ENCODE measurements around the gene UBXN10.

The UBXN10 gene, protein sequence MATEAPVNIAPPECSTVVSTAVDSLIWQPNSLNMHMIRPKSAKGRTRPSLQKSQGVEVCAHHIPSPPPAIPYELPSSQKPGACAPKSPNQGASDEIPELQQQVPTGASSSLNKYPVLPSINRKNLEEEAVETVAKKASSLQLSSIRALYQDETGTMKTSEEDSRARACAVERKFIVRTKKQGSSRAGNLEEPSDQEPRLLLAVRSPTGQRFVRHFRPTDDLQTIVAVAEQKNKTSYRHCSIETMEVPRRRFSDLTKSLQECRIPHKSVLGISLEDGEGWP

DNA sequence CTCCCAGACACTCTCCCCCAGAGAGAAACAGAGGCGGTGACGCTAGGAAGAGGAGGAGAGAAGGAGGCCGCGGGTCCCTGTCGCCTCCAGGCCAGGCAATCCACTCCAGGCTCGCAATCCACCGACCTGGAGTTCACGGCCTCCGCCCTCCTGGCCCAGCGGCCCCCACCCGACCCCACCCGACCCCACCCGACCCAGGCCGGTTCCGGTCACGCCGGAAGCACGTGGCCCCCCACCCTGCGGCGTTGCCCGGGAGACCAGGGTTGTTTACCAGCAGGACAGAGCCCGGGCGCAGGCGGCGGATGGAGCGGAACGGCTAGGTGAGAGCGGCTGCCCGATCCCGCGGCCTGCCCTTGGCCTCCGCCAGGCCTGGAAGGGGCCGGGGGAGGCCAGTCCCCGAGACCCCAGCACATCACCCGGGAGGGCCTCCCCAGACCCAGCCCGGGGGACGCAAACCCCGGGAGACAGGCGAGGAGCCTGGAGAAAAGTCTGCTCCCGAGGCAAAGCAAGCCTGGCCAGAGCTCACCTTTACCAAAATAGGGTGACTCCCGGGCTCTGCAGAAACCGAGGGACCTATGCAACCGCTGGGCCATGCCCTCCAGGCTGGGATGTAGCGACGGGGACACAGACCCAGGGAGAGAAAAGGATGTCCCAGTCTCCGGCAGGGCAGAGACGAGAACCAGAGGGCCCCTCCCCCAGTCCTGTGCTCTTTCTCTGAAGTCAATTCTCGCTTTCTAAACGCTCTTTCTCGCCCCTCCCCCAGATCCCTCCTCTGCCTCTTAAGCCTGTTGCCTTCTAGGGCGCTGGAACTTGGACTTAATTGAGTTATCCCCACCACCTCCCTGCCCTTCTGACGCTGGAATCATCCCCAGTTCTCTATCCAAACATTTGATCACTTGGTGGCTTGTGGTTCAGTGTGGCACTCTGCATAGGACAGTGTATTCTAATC is at the start of gene UBXN10, which contains the start of gene PLA2G2C:
Gene UBXN10, plus strand, starts transcription at position 263 of the 949 bp plus-strand sequence. CDS start 4,466 bp downstream, outside the sequence.
Gene PLA2G2C, minus strand, starts transcription at position 685 of the 949 bp plus-strand sequence. CDS start 9,155 bp downstream, outside the sequence.
- no peak for DNase-seq (ENCODE audit: low read depth)

DNA sequence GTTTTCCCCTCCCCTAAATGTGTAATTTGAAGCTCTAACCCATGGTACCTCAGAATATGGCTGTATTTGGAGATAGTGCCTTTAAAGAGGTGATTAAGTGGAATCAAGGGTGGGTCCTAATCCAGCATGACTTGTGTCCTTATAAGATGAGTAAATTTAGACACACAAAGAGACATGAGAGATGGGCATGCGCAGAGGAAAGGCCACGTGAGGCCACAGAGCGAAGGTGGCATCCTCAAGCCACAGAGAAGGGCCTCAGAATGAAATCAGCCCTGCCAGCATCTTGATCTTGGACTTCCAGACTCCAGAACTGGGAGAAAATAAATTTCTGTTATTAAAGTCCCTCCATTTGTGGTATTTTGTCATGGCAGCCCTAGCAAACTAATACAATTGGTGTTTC is 49.6 kb upstream of the UBXN10 start:
- no peak for DNase-seq (ENCODE audit: low read depth)

DNA sequence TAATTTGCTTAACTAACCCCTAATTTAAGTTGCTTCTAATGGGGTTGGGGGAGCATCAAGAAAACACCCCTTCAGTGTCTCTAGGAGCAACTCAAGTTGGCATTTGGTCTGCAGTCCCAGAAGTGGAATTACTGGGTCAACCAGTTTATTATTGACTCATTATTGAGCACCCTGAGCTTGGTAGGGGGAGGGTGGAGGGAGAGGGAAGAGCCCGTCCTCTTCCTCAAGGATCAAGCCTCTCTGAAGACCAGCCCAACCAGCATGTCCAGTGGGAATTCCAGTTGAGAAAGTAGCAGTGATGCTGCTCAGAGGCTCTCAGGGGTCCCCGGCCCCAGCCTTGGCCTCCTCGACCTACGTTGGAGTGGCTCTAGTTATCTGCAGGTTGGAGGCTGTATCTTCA is 48.8 kb upstream of the UBXN10 start:
- no peak for DNase-seq (ENCODE audit: low read depth)

DNA sequence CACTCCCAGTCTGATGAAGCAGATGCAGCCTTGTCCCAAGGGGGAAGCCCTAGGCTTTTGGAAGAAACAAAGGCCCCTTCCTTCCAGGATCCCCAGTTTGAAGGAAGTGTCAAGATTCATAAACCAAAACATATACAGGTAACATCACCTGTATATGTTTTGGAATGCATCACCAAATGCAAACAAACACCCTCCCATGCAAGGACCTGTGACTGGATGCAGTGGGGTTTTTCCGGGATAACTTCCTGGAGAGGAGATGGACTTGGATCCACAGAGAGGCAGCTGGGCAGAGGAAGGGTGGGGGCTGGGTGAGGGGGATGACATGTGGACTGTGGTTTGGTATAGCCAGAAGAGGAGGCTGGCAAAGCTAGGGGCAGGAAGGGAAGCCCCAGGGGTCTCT is 48.3 kb upstream of the UBXN10 start:
- DNase-seq (ENCODE audit: low read depth) = no peak

DNA sequence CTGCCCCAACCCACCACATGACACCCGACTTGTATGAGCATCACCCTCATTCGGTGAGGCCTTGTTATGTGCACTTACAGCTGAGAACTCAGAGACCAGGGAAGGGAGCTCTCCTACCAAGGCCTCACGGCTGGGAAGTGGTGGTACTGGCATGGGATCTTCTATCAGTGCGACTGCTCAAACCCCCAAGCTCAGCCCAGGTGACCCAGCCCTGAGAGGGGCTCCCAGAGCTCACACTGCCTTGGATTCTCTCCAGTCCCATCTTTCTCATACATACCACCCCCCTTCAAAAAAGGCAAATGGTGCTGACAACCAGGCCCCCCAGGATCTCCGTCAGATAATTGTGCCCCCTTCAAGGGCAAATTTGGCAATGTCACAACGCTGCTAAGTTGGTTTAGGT is 47.5 kb upstream of the UBXN10 start:
- DNase-seq (ENCODE audit: low read depth) = no peak

DNA sequence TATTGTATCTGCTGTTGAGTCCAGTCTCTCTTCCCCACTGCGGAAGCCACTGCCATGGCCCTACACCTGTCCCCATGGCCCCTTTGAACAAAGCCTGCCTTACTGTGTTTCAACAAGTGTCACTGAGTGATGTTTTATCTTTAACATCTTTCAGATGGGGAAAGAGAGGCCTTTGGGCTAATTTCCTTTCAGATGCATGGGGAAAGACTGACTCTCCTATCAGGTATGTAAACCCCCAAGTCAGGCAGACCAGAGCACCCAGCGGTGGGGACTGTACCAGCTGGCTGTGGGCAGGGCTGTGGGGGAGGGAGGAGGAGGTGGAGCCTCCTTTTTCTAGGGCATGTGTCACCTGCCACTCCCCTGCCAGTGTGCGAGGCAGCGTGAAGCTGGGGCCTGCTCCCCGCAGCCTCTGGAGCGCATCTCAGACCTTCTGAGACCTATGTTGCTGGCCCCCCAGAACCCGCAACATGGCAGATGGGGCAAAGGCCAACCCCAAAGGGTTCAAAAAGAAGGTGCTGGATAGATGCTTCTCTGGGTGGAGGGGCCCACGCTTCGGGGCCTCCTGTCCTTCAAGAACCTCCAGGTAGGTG is 46.8 kb upstream of the UBXN10 start, which contains the start of gene PLA2G2F:
Gene PLA2G2F, plus strand, starts transcription at position 363 of the 590 bp plus-strand sequence. Its CDS starts 105 bp downstream, at position 468.
- no peak for DNase-seq (ENCODE audit: low read depth)

DNA sequence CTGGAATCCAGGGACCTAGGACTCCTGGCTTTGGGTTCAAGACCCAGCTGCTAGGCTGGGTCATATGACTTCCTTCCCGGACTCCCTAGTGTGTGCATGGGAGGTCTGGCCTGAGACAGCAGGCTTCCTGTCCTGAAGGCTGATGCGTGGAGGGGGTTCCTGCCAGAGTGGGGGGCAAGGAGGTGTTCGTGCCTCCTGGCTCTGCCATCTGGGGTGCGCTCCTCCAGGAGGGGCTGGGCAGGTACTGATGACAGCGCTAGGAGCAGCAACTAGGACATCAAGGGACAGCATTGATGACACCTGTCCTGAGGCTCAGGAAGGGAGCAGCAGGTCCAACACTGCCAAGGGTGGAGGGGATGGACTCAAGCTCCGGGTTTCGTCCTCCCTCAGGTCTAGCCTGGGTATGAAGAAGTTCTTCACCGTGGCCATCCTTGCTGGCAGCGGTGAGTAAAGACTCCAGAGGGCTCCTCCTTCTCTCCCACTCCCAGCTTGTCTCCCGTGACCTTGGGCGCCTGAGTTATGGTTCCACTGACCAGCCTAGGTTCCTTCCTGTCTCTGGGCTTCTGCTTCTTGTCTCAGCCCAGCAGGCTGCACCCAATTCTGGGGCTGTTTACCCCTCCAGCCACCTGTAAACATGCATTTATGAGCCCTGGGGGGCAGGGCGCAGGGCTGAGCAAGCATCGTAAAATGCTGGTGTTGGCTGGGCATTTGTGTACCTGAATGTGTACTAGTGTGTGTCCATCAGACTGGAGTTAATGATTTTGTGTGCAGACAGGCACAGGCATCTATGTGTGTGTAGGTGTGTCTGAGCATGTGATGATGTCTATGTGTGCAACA is 45.9 kb upstream of the UBXN10 start:
- no peak for DNase-seq (ENCODE audit: low read depth)

DNA sequence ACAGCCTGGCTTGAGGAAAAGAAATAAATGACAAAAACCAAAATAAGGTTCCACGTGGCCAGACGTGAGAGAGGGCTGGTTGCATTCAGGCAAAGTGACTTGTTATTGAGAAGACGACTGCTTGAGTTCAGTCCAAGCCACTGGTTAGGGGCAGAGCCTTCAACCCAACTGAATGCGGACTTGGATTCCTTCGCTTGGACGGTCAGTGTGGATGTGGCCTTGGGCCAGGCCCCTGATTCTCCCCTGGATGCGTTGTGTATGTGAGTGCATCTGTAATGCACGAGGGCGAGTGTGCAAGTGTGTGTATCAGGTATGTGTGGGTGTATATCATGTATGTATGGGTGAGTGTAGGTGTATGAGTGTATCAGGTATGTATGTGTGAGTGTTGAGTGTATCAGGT is 44.9 kb upstream of the UBXN10 start:
- no peak for DNase-seq (ENCODE audit: low read depth)

DNA sequence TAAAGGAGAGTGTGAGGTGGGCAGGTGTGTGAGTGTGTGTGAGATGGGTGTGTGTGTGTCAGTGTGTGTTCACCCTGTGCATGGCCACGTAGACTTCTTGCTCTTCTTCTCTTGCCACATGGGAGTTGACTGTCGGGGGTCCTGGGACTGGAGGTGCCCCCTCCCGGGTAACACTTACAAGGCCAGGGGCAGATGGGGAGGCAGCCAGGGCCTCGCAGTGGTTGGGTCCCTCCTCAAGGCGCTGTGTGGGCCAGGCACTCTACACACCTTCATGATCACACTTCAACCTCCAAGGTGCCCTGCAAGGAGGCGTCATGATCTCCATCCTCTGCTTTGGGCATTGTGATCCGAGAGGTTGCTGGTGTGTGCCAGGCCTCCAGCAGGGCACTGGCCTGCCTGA is 44.4 kb upstream of the UBXN10 start:
- DNase-seq (ENCODE audit: low read depth) = no peak

DNA sequence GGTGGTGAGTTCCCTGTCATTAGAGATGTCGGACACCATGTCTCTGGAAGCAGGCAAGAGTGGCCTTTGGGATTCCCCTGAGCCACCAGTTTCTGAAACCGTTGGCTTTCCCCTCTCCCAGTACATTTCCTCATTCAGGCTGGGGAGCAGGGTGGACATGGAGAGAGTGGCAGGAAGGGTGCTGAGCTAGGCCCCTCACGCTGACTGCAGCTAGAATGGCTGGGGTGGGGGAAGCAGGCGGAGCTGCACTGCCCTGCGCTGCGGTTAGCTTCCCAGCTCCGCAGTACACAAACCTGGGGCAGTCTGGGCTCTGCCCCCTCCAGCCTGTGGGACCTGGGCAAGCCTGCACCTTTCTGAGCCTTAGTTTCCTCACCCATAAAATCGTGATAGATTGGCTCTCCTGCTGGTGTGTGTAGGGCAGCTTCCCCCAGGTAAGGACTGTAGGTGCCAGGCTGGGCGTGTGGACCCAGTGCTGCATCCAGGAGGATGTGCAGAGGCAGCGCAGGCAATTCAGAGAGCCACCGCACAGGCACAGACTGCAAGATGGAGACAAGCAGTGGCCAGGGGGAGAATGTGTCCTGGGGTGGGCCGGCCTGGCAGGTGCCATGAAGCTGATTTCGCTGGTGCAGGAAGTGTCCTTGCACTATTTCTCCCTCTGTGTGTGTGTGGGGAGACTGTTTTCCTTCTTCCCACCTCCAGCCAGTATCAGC is 43.7 kb upstream of the UBXN10 start:
- DNase-seq (ENCODE audit: low read depth) = no peak

DNA sequence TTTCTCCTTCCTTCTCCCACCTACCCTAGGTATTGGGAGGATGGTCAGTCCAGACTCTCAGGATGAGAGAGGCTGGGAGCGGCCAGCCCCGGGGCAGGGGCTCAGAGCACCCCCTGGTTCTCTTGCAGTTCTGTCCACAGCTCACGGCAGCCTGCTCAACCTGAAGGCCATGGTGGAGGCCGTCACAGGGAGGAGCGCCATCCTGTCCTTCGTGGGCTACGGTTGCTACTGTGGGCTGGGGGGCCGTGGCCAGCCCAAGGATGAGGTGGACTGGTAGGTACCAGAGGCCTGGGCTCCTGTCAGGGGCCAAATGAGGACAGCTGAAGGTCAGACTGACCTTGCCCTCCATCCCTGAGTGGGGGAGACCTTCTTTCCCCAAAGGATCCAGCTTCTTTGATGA is 42.6 kb upstream of the UBXN10 start:
- DNase-seq (ENCODE audit: low read depth) = no peak

DNA sequence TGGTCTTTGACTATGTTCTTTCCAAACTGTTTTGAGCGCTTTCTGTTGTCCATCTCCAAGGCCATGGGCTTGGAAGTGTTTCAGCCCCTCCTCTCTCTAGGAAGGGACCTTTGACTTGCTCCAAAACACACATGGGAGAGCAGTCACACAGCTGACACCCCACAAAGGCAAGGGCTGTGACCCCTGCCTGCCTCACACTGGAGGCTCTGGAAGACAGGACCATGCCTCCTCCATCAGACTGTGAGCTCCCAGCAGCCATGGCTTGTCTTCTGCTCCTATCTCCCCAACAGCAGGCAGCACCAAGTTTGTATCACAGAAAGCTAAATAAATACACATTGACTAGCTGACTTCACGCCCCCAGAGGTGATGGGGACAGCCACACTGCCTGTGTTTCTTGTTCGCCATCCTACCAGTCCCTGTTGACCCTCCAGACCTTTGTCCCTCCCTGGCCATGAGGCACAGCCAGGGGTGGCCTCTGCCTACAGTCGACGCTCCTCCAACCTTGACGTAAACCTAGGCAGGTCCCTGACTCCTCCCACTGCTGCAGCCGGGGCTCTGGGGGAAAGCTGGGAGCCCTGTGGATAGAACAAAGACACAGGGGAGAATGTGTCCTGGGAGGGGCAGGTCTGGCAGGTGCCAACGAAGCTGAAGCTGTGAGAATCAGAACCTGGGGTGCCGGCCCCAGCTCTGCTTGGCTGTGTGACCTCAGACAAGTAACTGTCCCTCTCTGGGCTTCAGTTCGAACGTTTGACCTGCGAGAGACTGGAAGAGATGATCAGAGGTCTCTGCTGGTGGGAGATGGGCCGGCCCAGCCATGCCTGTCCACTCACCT is 41.9 kb upstream of the UBXN10 start:
- DNase-seq (ENCODE audit: low read depth) = no peak

DNA sequence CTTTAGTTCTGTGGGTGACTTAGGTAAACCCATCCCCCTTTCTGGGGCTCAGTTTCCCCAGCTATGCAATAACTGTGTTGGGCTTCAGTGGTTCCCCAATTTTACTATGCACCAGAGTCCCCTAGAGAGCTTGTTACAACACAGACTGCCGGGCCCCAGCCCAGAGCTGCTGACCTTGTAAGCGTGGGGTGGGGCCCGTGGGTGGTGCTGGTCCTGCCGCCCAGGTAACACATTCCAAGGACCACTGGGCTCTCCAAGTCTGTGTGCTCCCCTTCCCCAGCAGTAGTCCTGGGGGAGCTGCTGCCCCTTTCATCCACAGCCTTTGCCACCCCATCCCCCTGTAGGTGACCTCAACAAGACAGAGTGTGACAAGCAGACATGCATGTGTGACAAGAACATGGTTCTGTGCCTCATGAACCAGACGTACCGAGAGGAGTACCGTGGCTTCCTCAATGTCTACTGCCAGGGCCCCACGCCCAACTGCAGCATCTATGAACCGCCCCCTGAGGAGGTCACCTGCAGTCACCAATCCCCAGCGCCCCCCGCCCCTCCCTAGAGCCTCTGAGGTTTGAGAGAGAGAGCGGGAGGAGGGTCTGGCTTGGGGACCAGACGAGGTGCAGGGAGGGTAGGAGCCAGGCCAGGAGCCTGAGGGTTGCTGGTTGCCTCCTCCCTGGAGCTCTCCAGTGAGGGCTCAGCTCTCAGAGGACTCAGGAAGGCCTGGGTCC is 37.9 kb upstream of the UBXN10 start:
- no peak for DNase-seq (ENCODE audit: low read depth)

DNA sequence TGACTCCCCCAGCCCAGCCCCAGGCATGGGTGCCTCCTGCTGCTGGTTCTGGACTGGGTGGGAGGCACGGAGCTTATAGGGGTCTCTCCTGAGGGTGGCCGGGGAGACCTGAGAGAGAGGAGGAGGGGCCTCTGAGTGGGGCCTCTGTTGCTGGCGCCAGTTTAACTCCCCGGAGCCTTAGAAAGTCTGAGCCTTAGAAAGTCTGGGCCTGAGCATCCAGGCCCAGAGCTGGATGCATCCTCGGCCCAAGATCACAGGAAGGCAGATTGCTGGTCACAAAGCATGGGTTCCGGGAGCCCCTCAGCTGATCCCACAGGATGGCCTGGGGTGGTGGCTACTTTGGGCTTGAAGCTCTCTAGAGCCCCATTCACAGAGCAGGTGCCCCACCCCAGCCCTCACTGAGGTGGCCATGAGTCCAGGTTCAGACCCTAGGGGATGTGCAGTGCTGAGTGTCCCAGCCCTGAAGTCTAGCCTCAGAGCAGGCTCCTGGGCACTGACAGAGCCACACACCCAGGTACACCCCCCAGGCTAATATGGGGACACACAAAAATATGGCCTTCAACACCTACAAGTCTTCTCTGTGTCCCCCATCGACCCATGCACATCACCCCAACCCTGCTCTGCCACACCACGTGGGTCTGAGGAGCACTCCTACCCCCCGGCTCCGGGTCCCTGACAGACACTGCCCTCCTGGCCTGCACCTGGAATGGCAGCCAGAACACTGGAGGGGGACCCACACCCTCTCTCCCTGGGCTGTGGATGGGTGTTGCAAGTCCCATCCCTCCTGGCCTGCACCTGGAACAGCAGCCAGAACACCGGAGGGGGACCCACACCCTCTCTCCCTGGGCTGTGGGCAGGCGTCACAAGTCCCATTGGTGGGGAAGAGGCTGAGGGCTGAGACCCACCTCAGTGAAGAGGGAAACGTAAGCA is 37.1 kb upstream of the UBXN10 start:
- no peak for DNase-seq (ENCODE audit: low read depth)

DNA sequence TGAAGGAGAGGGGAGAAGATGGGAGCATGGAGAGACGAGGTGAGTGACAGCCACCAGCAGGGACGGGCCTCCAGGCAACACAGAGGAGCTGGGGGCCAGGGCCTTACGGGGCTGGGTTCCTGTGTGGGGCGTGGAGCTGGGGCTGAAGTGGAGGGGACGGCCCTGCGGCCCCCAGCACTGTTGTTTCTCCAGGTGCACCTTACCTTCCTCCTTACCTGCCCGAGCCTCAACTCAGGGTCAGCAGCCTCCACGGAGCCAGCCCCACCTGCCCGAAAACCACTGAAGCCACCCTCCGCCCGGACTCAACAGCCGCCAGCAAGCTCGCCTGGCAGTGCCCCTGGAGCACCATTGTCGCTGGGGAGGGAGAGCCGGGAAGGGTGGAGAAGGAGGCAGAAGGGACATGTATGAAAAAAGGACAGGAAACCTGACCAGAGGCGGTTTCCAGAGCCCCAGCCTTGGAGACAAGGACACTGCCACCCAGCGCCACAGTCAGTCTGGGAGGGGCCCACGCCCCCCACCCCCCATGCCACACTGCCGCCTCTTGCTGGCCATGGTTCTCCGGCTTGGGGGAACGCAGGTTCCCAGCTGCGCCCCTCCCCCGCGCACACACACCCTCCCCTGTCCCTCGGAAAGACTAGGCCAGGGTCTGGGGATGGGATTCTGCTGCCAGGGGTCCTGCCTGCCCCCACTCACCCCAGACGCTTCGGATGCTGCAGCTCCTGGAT is 36.1 kb upstream of the UBXN10 start:
- DNase-seq (ENCODE audit: low read depth) = no peak

DNA sequence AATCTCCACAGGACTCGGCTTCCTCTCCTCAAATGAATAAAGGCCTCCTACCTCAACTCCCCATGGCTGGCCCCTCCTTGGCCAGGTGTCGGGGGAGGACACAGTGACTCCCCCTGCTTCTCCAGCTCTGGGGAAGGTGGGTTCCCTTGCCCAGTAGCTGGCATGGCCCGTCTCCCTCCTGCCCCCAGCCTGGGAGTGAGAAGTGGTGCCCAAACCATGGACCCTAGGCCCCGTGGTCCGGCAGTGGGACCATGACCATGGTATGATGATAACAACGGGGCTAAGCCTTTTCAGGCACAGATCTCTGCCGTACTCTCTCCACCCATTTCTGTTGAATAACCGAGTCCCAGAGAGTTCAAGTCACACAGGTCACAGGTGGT is 35.6 kb upstream of the UBXN10 start:
- no peak for DNase-seq (ENCODE audit: low read depth)

DNA sequence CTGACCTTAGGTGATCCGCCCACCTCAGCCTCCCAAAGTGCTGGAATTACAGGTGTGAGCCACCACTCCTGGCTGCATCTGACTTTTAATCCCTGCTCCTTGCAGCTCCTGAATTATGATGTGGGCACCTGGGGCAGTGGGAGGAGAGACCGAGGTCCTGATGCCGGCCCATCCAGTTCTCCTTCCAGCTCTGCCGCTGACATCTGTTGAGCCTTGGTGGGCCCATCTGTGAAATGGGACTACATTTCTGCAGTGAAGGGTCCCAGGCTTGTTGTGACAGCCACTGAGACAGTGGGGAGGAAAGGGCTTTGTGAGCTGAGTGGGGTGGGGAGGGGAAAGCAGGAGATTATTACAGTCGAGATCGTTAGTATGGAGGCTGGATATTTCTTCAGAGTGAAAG is 34.9 kb upstream of the UBXN10 start:
- no peak for DNase-seq (ENCODE audit: low read depth)

All from HS-27A (cell line).